Spleen (tissue), 11 donors: ENCODE measurements around the gene HOXC6. TPM values are rescaled to one million over a fixed set of nuclear protein-coding genes. Genes with fewer than 3 reads are reported as not detected.

Experiments
- DNase-seq: peaks from one replicate; pipeline ENCODE4 v3.0.0-alpha.2; 2020
- H3K27ac ChIP-seq, 8 donors: fragments of 200-600 bp; sonication (generic) in 7 of 8; 1 replicate in 4 of 8; 2 replicates in 4 of 8; pipeline versions ENCODE4 v1.5.0 to v1.8.0; 2016 to 2021; ENCODE audit warnings: inconsistent platforms in 4 of 8, mild to moderate bottlenecking in 4 of 8, moderate library complexity in 1 of 8
- H3K27me3 ChIP-seq, 7 donors: fragments of 200-600 bp; sonication (generic) in 6 of 7; replicated peaks in 1 of 7; 1 replicate in 4 of 7; 2 replicates in 3 of 7; pipeline versions ENCODE4 v1.5.0 to v1.8.0; 2016 to 2021; ENCODE audit warnings: inconsistent platforms in 3 of 7, mild to moderate bottlenecking in 1 of 7
- H3K36me3 ChIP-seq, 6 donors: fragments of 200-600 bp; sonication (generic) in 5 of 6; 1 replicate in 4 of 6; 2 replicates in 2 of 6; pipeline versions ENCODE4 v1.5.0 to v1.8.0; 2016 to 2021; ENCODE audit warnings: inconsistent platforms in 2 of 6
- H3K4me1 ChIP-seq, 6 donors: fragments of 200-600 bp; sonication (generic) in 5 of 6; 1 replicate in 3 of 6; 2 replicates in 3 of 6; pipeline versions ENCODE4 v1.5.0 to v1.8.0; 2016 to 2021; ENCODE audit warnings: inconsistent platforms in 3 of 6
- H3K4me3 ChIP-seq, 8 donors: fragments of 200-600 bp; sonication (generic) in 7 of 8; 1 replicate in 4 of 8; 2 replicates in 4 of 8; pipeline versions ENCODE4 v1.5.0 to v1.8.0; 2016 to 2021; ENCODE audit warnings: inconsistent platforms in 4 of 8, mild to moderate bottlenecking in 4 of 8, moderate library complexity in 2 of 8
- H3K9me3 ChIP-seq, 8 donors: fragments of 200-600 bp; sonication (generic) in 7 of 8; 1 replicate in 4 of 8; 2 replicates in 4 of 8; pipeline versions ENCODE4 v1.5.0 to v1.8.0; 2016 to 2021; ENCODE audit warnings: inconsistent platforms in 4 of 8
- CTCF ChIP-seq, 11 experiments: fragments of 200-600 bp in 7 of 11; fragments of 450-650 bp in 4 of 11; sonication (generic) in 4 of 11; IDR thresholded peaks in 8 of 11; conservative IDR thresholded peaks in 3 of 11; 1 replicate in 7 of 11; 2 replicates in 4 of 11; pipeline versions ENCODE4 v1.4.0 to v1.8.0; 2016 to 2021; ENCODE audit warnings: antibody characterized with exemption in 11 of 11, inconsistent platforms in 4 of 11, mild to moderate bottlenecking in 1 of 11
- POLR2A ChIP-seq, 3 donors: fragments of 450-650 bp; IDR thresholded peaks; one replicate each; pipeline ENCODE4 v1.5.1; 2017; ENCODE audit warnings: antibody characterized with exemption in 3 of 3, mild to moderate bottlenecking in 1 of 3
- POLR2AphosphoS5 ChIP-seq, 3 donors: sonication (generic); formaldehyde crosslinking; IDR thresholded peaks; one replicate each; pipeline ENCODE4 v1.5.1; 2017; ENCODE audit warnings: antibody characterized with exemption in 3 of 3
- WGBS, 5 donors: extraction: QIAGEN DNeasy Blood & Tissue Kit in 3 of 5; methylation state at CpG; one replicate each; pipeline versions ENCODE4 v1.1.5 to v1.1.7; 2013 to 2018; 5-methylcytosine and 5-hydroxymethylcytosine counted together
- intact Hi-C: fragments of 100-400 bp; cut with DNase I; formaldehyde crosslinking; loops from one replicate; pipeline ENCODE4 v1.15.0; 2023; ENCODE audit warnings: low total_unique reads
- polyA plus RNA-seq, 3 donors: library from polyadenylated mRNA; stranded (reverse); fragments of 200-250 nt; gene quantifications; one replicate each; pipeline ENCODE4 v1.2.1, GENCODE V29; 2013
- total RNA-seq, 7 donors: library from RNA; depleted of rRNA in 3 of 7; stranded (reverse); fragments of >200 nt in 3 of 7; fragmentation: NEBNext Ultra II Directional in 4 of 7; extraction: Animal tissue kit (Norgen Biotek cat#: 25700) in 4 of 7; gene quantifications; one replicate each; pipeline versions ENCODE4 v1.1.0 to v1.2.1, GENCODE V29; 2016 to 2021
- donor health status: healthy with polysubstance abuse.
- donor health status: DM: no; HTN: no; CAD: no; lungs with moderate emphysema.
- donor health status: DM: no; HTN: no; CAD: no.
- donor health status: Bipolar disorder and iron deficiency.
- donor health status: healthy.
- donor health status: DM: no; HTN: no; CAD: no.
- donor health status: DM: yes; HTN: yes; CAD: no.

The HOXC6 gene
- total and polyA plus RNA-seq, 10 donors: 0.11 to 0.52 (median 0.24) TPM; not detected in 4

- 42 to 56% (median 47%) methylated on average over 3 of the region's 3 CpGs for WGBS, 5 donors
- intact Hi-C loops: loop anchor here (5.0 kb wide), 1 partner anchor 199 kb away; no protein-coding TSS in a partner anchor
These were observed 24.6 kb upstream of the HOXC6 start for GRCh38 chr12:54003625-54004024.

GRCh38 chr12:54004063-54004840 is 24.0 kb upstream of the HOXC6 start:
- no peak for DNase-seq
- no peak overlapping the region for H3K27ac ChIP-seq
- intact Hi-C loops: loop anchor here (5.0 kb wide), 1 partner anchor 198 kb away; no protein-coding TSS in a partner anchor
- no peaks in the 10 kb centered on the region for H3K36me3 ChIP-seq
- peaks cover 20 to 100% (median 95%) of the 10 kb centered on the region in 7 donors for H3K27me3 ChIP-seq
- no peaks in the 10 kb centered on the region for H3K9me3 ChIP-seq
- H3K4me1 ChIP-seq: peaks cover 6 to 50% (median 29%) of the 10 kb centered on the region in 6 donors
- H3K4me3 ChIP-seq: no peak overlapping the region
- TF ChIP-seq CTCF (IDR thresholded peaks at IDR 0.05 in 8 of 11, conservative IDR thresholded peaks at IDR 0.05 in 3 of 11): no peak
- no peak for TF ChIP-seq POLR2AphosphoS5 (IDR thresholded peaks at IDR 0.05)
- TF ChIP-seq POLR2A (IDR thresholded peaks at IDR 0.05): no peak
- 18 to 27% (median 21%) methylated on average over 20 of the region's 20 CpGs for WGBS, 5 donors

More at GRCh38 chr12:54003625-54004024, 24.6 kb upstream of the HOXC6 start:
- Histone ChIP-seq H3K27ac (no peak overlapping the region), H3K4me3 (no peak overlapping the region), H3K4me1 (peaks cover 6 to 46% (median 25%) of the 10 kb centered on the region in 6 donors), H3K27me3 (peaks cover 20 to 100% (median 98%) of the 10 kb centered on the region in 7 donors), H3K9me3 (no peaks in the 10 kb centered on the region), H3K36me3 (no peaks in the 10 kb centered on the region)
- TF ChIP-seq POLR2A (IDR thresholded peaks at IDR 0.05): no peak
- no peak for TF ChIP-seq POLR2AphosphoS5 (IDR thresholded peaks at IDR 0.05)
- TF ChIP-seq CTCF (IDR thresholded peaks at IDR 0.05 in 8 of 11, conservative IDR thresholded peaks at IDR 0.05 in 3 of 11): no peak
- no peak for DNase-seq

GRCh38 chr12:54004841-54005530 is 23.3 kb upstream of the HOXC6 start:
- H3K4me3 ChIP-seq: no peak overlapping the region
- peaks cover 5 to 50% (median 29%) of the 10 kb centered on the region in 6 donors for H3K4me1 ChIP-seq
- intact Hi-C loops: loop anchor here (5.0 kb wide), 2 partner anchors 187 to 197 kb away; no protein-coding TSS in a partner anchor
- no peak for DNase-seq
- peaks cover 17 to 100% (median 95%) of the 10 kb centered on the region in 7 donors for H3K27me3 ChIP-seq
- WGBS, 5 donors: 9 to 15% (median 11%) methylated on average over 30 to 31 of the region's 31 CpGs
- H3K9me3 ChIP-seq: no peaks in the 10 kb centered on the region
- H3K27ac ChIP-seq: no peak overlapping the region
- no peaks in the 10 kb centered on the region for H3K36me3 ChIP-seq
- TF ChIP-seq POLR2AphosphoS5 (IDR thresholded peaks at IDR 0.05): no peak
- no peak for TF ChIP-seq CTCF (IDR thresholded peaks at IDR 0.05 in 8 of 11, conservative IDR thresholded peaks at IDR 0.05 in 3 of 11)
- no peak for TF ChIP-seq POLR2A (IDR thresholded peaks at IDR 0.05)

GRCh38 chr12:54005531-54005852 is 22.7 kb upstream of the HOXC6 start:
- no peaks in the 10 kb centered on the region for H3K36me3 ChIP-seq
- intact Hi-C loops: loop anchor here (5.0 kb wide), 1 partner anchor 187 kb away; no protein-coding TSS in a partner anchor
- no peak overlapping the region for H3K27ac ChIP-seq
- H3K9me3 ChIP-seq: no peaks in the 10 kb centered on the region
- no peak overlapping the region for H3K4me3 ChIP-seq
- 4 to 9% (median 4%) methylated on average over 26 of the region's 26 CpGs for WGBS, 5 donors
- peaks cover 2 to 48% (median 25%) of the 10 kb centered on the region in 6 donors for H3K4me1 ChIP-seq
- H3K27me3 ChIP-seq: peaks cover 14 to 100% (median 95%) of the 10 kb centered on the region in 7 donors
- TF ChIP-seq POLR2AphosphoS5 (IDR thresholded peaks at IDR 0.05) (no peak), POLR2A (IDR thresholded peaks at IDR 0.05) (no peak), CTCF (IDR thresholded peaks at IDR 0.05 in 8 of 11, conservative IDR thresholded peaks at IDR 0.05 in 3 of 11) (no peak)
- DNase-seq: no peak
